Measurements from ENCODE around the gene LDHD. TPM values are rescaled to one million over a fixed set of nuclear protein-coding genes. Genes with fewer than 3 reads are reported as not detected.

LDHD gene
- total and polyA plus RNA-seq, 2 of the 13 experiments (the other 11 are each of a cell fraction or from before 2014, with no cell fraction given) = 9.1 to 9.8 TPM

- TF ChIP-seq MEIS2 (CRISPR knock-in tag; IDR thresholded peaks at IDR 0.05) (peak; percentile 94), RELA (CRISPR knock-in tag; IDR thresholded peaks at IDR 0.05) (peak; percentile 84; the same call in 1 of the 2 replicates), ZBED4 (CRISPR knock-in tag; IDR thresholded peaks at IDR 0.05; ENCODE audit: borderline replicate concordance) (peak; percentile 71), ZUFSP (CRISPR knock-in tag; IDR thresholded peaks at IDR 0.05; ENCODE audit: borderline replicate concordance) (no peak), ZNF101 (CRISPR knock-in tag; IDR thresholded peaks at IDR 0.05; ENCODE audit: borderline replicate concordance, low read depth) (0 out of 2 replicates have a peak, but pooled peaks have one; percentile 78), MTERF4 (CRISPR knock-in tag; IDR thresholded peaks at IDR 0.05) (peak; percentile 97), DMTF1 (CRISPR knock-in tag; IDR thresholded peaks at IDR 0.05) (no peak), ZBTB21 (CRISPR knock-in tag; IDR thresholded peaks at IDR 0.05) (0 out of 2 replicates have a peak, but pooled peaks have one; percentile 26), PBX2 (CRISPR knock-in tag; IDR thresholded peaks at IDR 0.05) (no peak), MYNN (CRISPR knock-in tag; IDR thresholded peaks at IDR 0.05; ENCODE audit: low read depth) (0 out of 2 replicates have a peak, but pooled peaks have one; percentile 70), ZNF10 (CRISPR knock-in tag; IDR thresholded peaks at IDR 0.05; ENCODE audit: borderline replicate concordance, low read depth) (no peak), ISL2 (CRISPR knock-in tag; IDR thresholded peaks at IDR 0.05) (peak; percentile 86), NFKBIZ (CRISPR knock-in tag; IDR thresholded peaks at IDR 0.05) (peak; percentile 62)
Measured at GRCh38 chr16:75148311-75149195, 32.0 kb upstream of the LDHD start, which contains the start of gene ZFP1 (continued).
